GM21528 (cell line): ENCODE data around the gene NR2E3.
"Not testable (repeated sequence)": the region's sequence is repeated elsewhere in the genome, so short reads cannot be mapped to it uniquely, and the experiment has no call there.

Experiments used
- ATAC-seq: cut with Tn5 transposase; IDR thresholded peaks from one replicate; pipeline ENCODE4 v1.9.1; 2021; ENCODE audit warnings: mild to moderate bottlenecking, moderate library complexity; ENCODE audit not compliant: unreplicated experiment, low FRiP score

Gene NR2E3

DNA sequence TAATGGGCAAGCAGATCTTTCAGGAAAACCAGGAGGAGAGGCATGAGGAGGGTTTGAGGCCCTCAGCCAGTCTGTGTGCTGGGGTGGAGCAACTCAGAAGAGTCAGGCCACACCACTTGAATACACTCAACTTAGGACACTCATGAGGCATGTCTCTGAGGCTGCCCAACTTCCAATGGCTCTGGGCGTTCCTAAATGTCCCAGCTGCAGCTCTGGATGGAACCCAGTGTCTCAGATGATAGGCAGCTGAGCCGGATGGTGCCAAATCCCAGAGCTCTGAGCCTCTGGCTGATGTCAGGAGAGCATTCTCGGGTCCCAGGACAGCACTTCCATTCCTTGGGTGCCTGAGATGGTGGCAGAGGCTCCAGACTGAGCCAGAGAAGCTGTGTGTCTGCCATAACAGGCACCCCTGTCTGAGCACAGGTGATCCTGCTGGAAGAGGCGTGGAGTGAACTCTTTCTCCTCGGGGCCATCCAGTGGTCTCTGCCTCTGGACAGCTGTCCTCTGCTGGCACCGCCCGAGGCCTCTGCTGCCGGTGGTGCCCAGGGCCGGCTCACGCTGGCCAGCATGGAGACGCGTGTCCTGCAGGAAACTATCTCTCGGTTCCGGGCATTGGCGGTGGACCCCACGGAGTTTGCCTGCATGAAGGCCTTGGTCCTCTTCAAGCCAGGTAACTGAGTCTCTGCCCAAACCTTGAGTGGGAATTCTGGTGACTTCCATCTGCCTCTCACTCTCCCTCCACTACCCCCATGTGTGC lies 2.8 kb downstream of the NR2E3 start:
- no peak for ATAC-seq

DNA sequence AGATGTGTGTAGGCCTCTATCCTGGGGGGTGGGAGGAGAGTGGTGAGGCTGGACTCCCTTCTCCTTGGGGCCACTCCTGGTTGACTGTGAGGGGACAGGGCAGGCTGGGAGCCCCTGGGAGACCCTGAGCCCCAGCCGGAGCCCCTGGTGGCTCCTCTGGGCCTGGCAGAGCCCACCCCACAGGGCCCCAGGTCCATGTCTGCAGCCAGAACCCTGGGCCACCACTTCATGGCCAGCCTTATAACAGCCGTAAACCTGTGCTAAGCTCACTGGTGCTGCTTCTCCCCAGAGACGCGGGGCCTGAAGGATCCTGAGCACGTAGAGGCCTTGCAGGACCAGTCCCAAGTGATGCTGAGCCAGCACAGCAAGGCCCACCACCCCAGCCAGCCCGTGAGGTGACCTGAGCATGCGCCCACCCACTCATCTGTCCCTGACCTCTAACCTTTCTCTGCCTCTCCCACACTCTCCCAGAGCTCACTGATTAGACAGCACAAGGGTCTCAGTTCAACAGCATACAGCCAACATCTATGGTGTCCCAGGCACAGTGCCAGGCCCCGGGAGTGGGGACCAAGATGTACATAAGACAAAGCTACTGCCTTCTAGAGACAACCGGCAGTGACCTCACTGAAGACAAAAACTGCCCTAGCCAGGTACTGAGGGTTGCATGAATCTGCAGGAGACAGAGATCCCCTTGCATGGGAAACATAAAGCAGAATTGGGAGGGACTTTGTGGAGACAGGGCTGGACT lies 3.5 kb downstream of the NR2E3 start:
- ATAC-seq, result no peak

DNA sequence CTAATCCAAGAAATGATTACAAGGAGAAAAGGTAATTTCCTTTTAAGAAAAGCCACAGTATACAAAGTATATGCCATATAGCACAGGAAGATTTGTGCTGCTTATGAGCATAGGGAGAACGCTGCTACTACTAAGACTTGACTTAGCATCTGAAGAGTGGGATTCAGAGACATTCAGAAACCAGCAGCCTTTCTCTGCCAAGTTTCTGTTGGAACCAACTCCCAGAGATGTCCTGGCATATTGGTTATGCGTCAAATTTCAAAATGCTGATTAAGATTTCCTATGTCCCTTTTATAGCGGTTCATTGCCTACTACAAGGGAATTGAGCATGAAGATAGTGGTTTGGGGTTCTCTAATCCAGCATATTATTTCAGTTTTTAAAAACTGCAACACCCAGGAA lies 4.9 kb downstream of the NR2E3 start:
- no peak for ATAC-seq

DNA sequence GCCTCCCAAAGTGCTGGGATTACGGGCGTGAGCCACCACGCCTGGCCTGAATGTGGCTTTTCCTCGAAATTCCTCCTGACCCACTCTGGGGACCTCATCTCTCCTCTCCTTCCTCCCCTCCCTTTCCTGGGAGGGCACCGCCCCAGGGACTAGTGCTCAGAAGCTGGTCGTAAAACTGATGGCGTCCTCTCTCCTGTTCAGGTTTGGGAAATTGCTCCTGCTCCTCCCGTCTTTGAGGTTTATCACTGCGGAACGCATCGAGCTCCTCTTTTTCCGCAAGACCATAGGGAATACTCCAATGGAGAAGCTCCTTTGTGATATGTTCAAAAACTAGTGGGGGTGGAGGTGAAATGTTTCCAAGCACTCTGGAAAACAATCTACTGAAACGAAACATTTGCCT lies 7.0 kb downstream of the NR2E3 start:
- no peak for ATAC-seq

DNA sequence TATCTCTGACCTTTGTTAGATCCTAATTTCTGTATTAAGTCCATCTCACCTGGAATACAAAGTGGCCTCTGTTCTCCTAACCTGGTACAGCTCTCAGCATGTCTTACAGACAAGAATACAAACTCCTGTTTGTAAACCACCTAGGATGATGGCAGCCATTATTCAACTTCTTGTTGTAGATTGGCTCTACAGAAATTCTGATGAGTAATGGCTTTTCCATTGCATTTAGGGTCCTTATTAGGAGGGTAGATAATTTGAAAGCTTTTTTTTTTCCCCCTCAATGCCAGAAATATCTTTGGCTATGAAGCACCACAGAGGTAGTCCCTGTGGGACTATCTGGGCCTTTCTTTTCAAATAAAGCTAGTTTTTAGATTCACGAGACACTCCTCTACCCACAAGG lies 9.8 kb downstream of the NR2E3 start:
- no peak for ATAC-seq

DNA sequence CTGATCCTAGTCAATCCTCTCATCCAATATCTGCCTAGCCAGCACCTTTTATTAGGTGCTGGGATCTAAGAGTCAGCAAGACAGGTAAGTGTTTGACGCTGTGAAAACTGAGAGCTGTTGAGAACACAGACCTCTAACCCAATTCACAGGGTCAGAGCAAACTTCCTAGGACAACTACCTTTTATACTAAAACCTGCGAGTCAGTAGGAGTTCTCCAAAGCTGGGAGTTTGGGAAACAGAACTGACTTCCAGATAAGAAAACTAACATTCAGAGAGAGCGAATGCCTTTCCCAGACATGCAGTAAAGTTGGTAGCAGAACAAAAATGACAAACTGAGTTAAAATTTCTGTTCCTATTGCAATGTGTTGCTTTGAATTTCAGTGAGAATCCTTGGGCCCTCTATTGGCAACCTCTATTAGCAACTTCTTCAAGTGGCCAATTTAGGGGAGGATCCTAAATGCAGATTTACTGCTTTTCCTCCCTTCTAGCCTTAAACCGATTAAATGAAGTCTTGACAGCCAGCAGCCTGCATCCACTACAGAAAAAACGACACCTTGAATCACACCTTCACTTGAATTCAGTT lies 11.3 kb downstream of the NR2E3 start:
- ATAC-seq, result no peak

DNA sequence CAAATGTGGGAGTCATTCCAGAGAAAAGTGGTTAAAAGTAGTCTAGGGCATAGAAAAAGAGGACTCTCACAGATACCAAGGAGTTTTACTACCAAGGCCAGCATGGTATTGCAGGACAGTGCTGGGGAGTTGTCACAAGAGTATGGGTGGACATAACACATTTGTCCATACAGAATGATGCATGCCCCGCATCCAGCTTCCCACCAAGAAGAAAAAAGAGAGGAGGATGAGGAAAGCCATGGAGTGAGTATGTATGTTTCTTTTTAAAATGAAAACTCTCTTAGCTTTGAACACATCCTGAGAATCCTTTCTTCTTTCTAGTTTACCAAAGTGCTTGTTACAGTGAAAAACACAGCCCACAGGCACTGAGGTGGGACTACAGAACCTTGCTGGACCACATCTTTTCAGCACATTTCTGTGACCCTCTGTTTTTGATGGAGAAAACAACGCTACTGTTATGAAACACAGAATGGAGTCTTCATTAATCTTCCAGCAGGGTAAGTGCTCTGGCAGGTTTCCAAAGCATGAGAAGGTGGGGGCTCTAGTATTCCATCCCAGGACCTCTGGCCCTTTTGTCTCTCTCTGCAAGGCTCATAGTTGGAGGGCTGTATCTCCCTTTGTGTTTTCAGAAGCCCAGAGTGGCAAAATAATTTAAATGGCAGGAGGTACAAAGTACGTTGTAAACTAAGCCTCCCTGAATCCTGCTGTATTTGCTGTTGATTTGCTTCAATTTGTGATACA lies 12.7 kb downstream of the NR2E3 start:
- ATAC-seq, result no peak

DNA sequence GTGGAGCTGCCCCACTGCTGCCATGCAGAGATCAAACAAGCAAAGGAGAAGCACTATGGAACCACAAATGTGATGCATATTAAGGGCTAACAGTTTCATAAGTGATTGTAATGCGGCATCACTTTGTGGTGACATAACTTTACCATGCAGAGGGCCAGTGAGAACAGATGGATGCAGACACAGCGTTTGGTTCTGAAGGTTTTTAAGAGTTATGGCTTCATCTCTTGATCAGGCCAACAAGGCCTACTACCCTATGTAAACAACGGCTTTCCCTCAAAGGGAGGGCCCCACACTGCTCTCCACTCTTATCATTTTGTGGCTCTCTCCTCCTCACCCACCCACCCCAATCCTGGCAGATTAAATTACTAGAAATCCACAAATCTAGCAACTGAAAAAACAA lies 13.4 kb downstream of the NR2E3 start:
- no peak for ATAC-seq

DNA sequence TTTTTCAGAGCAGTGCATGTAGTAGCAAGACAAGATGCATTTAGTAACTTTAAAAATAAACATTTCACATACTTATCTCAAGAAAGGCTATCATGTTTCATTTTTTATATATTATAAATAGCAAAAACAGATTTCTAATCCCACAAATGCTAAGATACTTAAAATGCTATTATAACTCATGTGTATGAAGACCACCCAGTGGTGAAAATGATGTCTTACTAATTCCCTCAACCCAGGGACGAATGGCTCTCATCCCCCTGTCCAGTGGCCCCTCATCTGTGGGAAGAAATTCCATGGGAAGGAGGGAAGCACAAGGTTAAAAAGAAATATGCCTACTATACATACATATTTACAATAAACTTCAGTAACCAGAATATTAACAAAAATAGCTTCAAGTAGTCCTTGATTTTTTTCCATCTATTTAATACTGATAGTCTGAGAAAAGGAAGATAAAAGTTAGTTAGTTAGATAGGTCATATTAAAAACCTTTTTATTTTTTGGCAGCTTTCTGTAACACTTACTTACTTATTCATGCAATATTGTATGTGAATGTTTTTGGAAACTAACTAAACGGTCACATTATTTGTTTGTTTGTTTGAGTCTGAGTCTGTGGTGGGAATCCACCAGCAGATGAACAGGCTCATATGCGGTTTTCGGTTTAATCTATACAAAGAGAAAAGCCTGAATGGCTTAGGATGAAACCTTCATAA lies 14.8 kb downstream of the NR2E3 start:
- ATAC-seq, result no peak

DNA sequence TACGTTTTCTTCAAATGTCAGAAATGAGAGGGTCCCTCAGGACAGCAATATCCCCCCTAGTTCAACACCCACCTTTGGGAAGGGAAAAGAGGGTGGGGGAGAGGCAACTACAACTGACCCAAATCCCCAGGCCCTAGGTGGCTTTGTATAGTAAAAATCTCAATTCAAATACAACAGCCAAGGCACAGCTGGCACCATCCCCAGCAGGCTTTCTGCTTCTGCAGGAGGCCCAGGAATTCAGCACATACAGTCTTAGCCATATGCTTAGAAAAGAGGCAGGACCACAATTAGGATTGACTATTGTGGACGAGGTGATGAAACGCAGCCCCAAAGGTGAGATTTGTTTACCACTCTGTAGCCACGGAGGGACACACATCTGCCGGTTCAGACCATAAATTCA lies 15.8 kb downstream of the NR2E3 start:
- no peak for ATAC-seq

DNA sequence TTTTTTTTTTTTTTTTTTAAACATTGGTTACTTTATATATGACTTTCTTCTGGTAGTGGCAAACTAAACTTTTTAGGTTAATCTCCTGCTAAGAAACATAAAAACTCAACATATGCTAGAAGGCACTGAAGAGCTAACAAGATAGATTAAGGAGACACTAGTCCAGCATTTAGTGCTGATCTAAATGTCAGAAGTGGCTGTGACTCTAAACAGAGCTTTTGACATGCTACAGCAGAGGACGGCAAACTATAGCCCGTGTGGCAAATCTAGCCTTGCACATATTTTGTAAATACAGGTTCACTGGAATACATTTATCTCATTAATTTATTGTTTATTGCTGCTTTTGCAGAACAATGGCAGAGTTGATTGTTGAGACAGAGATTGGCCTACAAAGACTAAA lies 20.6 kb downstream of the NR2E3 start:
- ATAC-seq, result no peak

DNA sequence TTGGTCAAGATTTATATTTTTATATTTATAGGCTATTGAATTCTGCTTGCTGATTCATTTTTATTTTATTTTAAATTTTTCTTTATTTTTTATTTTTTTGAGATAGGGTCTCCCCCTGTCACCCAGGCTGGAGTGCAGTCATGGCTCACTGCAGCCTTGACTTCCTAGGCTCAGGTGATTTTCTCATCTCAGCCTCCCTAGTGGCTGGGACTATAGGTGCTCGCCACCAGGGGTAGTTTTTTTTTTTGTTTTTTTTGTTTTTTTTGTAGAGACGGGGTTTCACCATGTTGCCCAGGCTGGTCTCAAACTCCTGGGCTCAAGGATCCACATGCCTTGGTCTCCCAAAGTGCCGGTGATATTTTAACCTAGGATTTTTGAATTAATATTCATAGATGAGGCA lies 31.2 kb downstream of the NR2E3 start:
- no peak for ATAC-seq

DNA sequence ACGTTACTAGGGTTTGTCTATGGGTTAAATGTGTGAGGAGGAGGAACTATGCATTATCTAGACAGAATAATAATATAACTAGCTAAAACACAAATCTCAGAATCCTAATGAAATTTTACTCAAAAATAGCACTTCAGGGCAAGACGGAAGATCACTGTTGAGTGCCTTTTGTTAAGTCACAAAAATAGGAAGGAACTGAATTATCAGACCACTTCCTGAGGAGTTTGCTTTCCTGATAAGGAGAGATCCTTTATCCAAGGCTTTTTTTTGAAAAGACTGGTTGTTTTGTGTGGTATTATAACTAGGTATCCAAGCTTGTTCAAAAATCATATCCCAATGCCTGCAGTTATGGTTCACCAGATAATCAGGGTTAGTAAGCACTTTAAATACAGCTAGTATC lies 34.6 kb downstream of the NR2E3 start:
- no peak for ATAC-seq

DNA sequence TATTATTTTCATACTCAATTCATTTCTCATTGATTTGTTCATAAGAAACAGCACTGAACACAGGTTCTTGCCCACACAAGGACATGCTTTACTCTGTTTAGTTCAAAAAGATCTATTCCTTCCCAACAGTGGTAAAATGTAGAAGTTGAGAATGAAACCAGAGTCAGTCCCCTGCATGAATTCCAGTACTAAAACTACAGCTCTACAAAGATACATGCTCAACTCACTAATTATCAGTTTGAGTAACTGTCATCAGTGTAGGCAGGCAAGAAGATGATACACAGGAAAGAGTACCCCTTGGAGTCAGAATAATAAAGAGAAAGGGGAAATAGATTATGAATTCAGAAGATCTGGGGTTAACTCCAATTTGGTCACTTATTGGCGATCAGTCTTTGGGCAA lies 43.2 kb downstream of the NR2E3 start:
- no peak for ATAC-seq

DNA sequence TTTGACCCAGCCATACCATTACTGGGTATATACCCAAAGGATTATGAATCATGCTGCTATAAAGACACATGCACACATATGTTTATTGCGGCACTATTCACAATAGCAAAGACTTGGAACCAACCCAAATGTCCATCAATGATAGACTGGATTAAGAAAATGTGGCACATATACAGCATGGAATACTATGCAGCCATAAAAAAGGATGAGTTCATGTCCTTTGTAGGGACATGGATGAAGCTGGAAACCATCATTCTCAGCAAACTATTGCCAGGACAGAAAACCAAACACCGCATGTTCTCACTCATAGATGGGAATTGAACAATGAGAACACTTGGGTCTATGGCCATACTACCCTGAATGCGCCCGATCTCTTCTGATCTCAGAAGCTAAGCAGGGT lies 47.9 kb downstream of the NR2E3 start:
- ATAC-seq, result not testable (repeated sequence)
